Heart right ventricle (tissue), 16 donors: ENCODE measurements around the gene SMURF2. TPM values are rescaled to one million over a fixed set of nuclear protein-coding genes. Genes with fewer than 3 reads are reported as not detected.

Experiments
- ATAC-seq, 8 donors: fragments of 200-7000 bp; cut with Tn5 transposase; one replicate each; pipeline ENCODE4 v1.9.1; 2020; ENCODE audit warnings: mild to moderate bottlenecking in 8 of 8, moderate library complexity in 8 of 8, moderate number of reproducible peaks in 1 of 8
- DNase-seq, 2 donors: peaks; one replicate each; pipeline ENCODE4 v3.0.0-alpha.2; 2020
- H3K27ac ChIP-seq, 10 donors: fragments of 200-600 bp; sonication (generic) in 2 of 10; one replicate each; pipeline versions ENCODE4 v1.5.0 to v1.8.0; 2020 to 2022; ENCODE audit warnings: mild to moderate bottlenecking in 3 of 10
- H3K27me3 ChIP-seq, 7 donors: fragments of 200-600 bp; one replicate each; pipeline ENCODE4 v1.8.0; 2021 to 2022; ENCODE audit warnings: mild to moderate bottlenecking in 2 of 7
- H3K36me3 ChIP-seq, 9 donors: fragments of 200-600 bp; sonication (generic) in 1 of 9; one replicate each; pipeline versions ENCODE4 v1.5.0 to v1.8.0; 2020 to 2022; ENCODE audit warnings: mild to moderate bottlenecking in 2 of 9
- H3K4me1 ChIP-seq, 9 donors: fragments of 200-600 bp; sonication (generic) in 1 of 9; one replicate each; pipeline versions ENCODE4 v1.5.0 to v1.8.0; 2020 to 2022; ENCODE audit warnings: mild to moderate bottlenecking in 4 of 9
- H3K4me3 ChIP-seq, 10 donors: fragments of 200-600 bp; sonication (generic) in 2 of 10; one replicate each; pipeline versions ENCODE4 v1.5.0 to v1.8.0; 2020 to 2022; ENCODE audit warnings: mild to moderate bottlenecking in 7 of 10, moderate library complexity in 2 of 10
- H3K9me3 ChIP-seq, 11 donors: fragments of 200-600 bp in 10 of 11; sonication (generic) in 2 of 11; one replicate each; pipeline versions ENCODE4 v1.5.0 to v1.8.0; 2013 to 2022; ENCODE audit warnings: mild to moderate bottlenecking in 2 of 11, control low read depth in 1 of 11, moderate library complexity in 1 of 11
- WGBS, 2 donors: extraction: QIAGEN DNeasy Blood & Tissue Kit; methylation state at CpG; one replicate each; pipeline ENCODE4 v1.1.7; 2013; ENCODE audit warnings: inconsistent platforms in 1 of 2; 5-methylcytosine and 5-hydroxymethylcytosine counted together
- intact Hi-C, 10 donors: fragments of 100-400 bp; cut with DNase I; formaldehyde crosslinking; loops; one replicate each; pipeline versions ENCODE4 v1.11.1 to v1.14.2; 2022
- long read RNA-seq, 3 donors: library from polyadenylated mRNA; unstranded; transcript quantifications; one replicate each; pipeline ENCODE4 v2.0.0, GENCODE V29; 2020 to 2021
- polyA plus RNA-seq, 2 donors: library from polyadenylated mRNA; stranded (reverse); fragments of 200-250 nt; gene quantifications; one replicate each; pipeline ENCODE4 v1.2.3, GENCODE V29; 2013
- total RNA-seq, 10 donors: library from RNA; stranded (reverse); fragmentation: NEBNext Ultra II Directional in 3 of 10; extraction: Animal tissue kit (Norgen Biotek cat#: 25700) in 3 of 10; gene quantifications; one replicate each; pipeline versions ENCODE4 v1.2.1 to v1.2.4, GENCODE V29; 2021 to 2023
- TF ChIP-seq, protein P1 (sequence below), 9 donors: fragments of 200-600 bp; sonication (generic) in 2 of 9; IDR thresholded peaks; one replicate each; pipeline versions ENCODE4 v1.5.0 to v1.8.0; 2021 to 2022; ENCODE audit warnings: antibody characterized with exemption in 9 of 9, mild to moderate bottlenecking in 5 of 9, moderate library complexity in 1 of 9
- donor health status: Arrhythmogenic right ventricular cardiomyopathy.
- donor health status: ischemic (EF 13 %, LVEDD 7.1; RV severe dilation, severe dysfunction).
- donor health status: healthy with polysubstance abuse.
- donor health status: DM: no; HTN: yes; CAD: no.
- donor health status: DM: no; HTN: no; CAD: no.
- donor health status: ischemic (EF 25% LVEDD 6.9; RV normal size, moderate dysfunction).
- donor health status: ischemic (EF 25% LVEDD 5.7; RV mildly dilated, moderate dysfunction).
- donor health status: healthy.
- donor health status: DM: yes; HTN: yes; CAD: no.
- donor health status: Ischemic cardiomyopathy.
- donor health status: ischemic (EF 35%, LVEDD 5.7; RV mildly dilated, moderate dysfunction).
- donor health status: nonischemic (EF 11% LVEDD 7.7; RV severe dilation, severe dysfunction).
- donor health status: DM: yes; HTN: yes; CAD: no.
- donor health status: PGD.
- donor health status: ischemic (EF 29% LVEDD 5.4; RV normal size, mild dysfunction).
- donor health status: nonischemic (EF 23%, LVEDD 6.1; RV moderate dilation, normal function).

The SMURF2 gene
- total RNA-seq (10 to 100 TPM; 10.9 to 15.5 (median 12.5) TPM), polyA plus RNA-seq (1 to 10 TPM; 4.0 to 5.4 TPM)
- long read RNA-seq, donor 1, transcript SMURF2-201 (19 exons, 2,918 nt) = major isoform, 11 of 23 reads
- long read RNA-seq, donor 1, partial matches to known transcripts = 8 of 23 reads
- long read RNA-seq, donor 1, other reads (novel, unspliced or antisense) = 4 of 23 reads
- long read RNA-seq, donor 2, transcript SMURF2-201 (19 exons, 2,918 nt) = major isoform, 7 of 17 reads
- long read RNA-seq, donor 2, partial matches to known transcripts = 6 of 17 reads
- long read RNA-seq, donor 2, other reads (novel, unspliced or antisense) = 4 of 17 reads
- long read RNA-seq, donor 3, transcript SMURF2-201 (19 exons, 2,918 nt) = major isoform, 5 of 19 reads
- long read RNA-seq, donor 3, partial matches to known transcripts = 6 of 19 reads
- long read RNA-seq, donor 3, other reads (novel, unspliced or antisense) = 8 of 19 reads

DNA sequence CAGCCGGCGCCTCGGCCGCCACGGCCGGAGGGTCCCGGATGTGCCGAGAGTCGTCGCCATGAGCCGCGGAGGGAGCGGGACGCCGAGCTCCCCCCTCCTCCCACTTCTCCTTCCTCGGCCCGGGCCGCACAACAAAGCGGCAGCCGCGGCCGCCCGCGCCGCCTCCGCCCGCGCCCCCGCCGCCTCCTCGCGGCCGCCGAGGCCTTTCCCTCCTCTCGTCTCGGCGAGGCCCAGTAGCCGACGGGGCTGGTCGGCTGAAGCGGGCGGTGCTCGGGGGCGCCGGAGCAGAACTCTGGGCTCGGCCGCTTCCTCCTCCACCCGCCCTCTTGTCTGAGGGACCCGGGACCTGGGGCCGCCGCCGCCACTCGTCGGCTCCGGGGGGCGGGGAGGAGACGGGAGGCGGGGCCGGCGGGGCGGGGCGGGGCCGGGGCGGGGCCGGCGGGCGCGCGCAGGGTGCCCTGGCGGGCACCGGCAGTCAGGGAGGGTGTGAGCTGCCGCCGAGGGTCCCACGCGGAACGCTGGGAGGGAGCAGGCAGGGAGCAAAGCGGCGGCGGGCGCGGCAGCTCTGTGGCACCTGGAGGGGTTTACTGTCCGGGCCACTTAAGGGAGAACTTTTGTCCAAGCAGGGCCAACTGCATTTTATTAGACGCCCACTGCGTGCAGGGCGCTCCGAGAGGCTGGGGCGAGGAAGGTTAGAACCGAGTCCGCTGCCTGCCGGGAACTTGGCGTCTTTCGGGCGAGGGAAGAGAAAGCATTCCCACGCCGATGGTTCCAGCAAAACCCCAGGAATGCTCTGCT, at the start of gene SMURF2:
Gene SMURF2, minus strand, starts transcription at position 332 of the 798 bp plus-strand sequence. CDS start 427 bp downstream, outside the sequence.
- Histone ChIP-seq H3K27ac (peak within 1 kb of the TSS; percentile 83 to 98 (median 94)), H3K4me1 (peaks cover 0 to 42% (median 30%) of the 10 kb centered on the region in 9 donors), H3K36me3 (no peaks in the 10 kb centered on the region), H3K9me3 (no peaks in the 10 kb centered on the region), H3K4me3 (peak within 1 kb of the TSS; percentile 69 to 84 (median 78)), H3K27me3 (no peaks in the 10 kb centered on the region)
- intact Hi-C loops = loop anchor here in 7 of 10 donors (5.0 to 10.0 kb wide), 4 partner anchors 60 to 75 kb away; no protein-coding TSS in a partner anchor
- TF ChIP-seq, protein P1, sequence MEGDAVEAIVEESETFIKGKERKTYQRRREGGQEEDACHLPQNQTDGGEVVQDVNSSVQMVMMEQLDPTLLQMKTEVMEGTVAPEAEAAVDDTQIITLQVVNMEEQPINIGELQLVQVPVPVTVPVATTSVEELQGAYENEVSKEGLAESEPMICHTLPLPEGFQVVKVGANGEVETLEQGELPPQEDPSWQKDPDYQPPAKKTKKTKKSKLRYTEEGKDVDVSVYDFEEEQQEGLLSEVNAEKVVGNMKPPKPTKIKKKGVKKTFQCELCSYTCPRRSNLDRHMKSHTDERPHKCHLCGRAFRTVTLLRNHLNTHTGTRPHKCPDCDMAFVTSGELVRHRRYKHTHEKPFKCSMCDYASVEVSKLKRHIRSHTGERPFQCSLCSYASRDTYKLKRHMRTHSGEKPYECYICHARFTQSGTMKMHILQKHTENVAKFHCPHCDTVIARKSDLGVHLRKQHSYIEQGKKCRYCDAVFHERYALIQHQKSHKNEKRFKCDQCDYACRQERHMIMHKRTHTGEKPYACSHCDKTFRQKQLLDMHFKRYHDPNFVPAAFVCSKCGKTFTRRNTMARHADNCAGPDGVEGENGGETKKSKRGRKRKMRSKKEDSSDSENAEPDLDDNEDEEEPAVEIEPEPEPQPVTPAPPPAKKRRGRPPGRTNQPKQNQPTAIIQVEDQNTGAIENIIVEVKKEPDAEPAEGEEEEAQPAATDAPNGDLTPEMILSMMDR (IDR thresholded peaks at IDR 0.05) = peak in 1 of 9 donors; percentile 24
- DNase-seq (peak; percentile 80 to 82), ATAC-seq (peak; percentile 88 to 96 (median 92))
- WGBS, 2 donors = 0 to 1% methylated on average over 30 to 92 of the region's 95 CpGs

DNA sequence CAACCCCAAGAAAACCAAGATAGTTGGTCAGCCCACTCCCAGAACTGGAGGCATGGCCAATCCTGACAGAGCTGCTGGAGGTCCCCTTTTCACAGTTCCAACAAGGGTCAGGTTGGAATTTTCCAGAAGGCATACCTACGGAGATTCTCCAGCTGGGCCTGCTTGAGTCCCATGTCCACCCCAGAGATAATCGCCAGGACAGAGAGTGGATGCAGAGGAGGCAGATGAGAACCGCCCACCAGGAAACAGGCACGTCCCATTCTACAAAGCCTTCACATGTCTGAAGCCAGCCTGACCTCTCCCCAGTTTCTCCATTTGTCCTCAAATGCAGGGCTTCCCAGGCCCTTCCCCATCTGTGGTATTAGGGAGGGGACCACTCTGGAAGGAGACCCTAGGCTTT, 47.4 kb upstream of the SMURF2 start:
- Histone ChIP-seq H3K9me3 (no peaks in the 10 kb centered on the region), H3K27me3 (no peaks in the 10 kb centered on the region), H3K4me1 (peaks cover 3 to 61% (median 37%) of the 10 kb centered on the region in 9 donors), H3K4me3 (no peak overlapping the region), H3K27ac (peak overlapping the region in 5 of 10 donors; percentile 31 to 86 (median 68)), H3K36me3 (no peaks in the 10 kb centered on the region)
- 49 to 58% methylated on average over 4 of the region's 4 CpGs for WGBS, 2 donors
- DNase-seq (no peak), ATAC-seq (no peak)
- TF ChIP-seq, protein P1 (IDR thresholded peaks at IDR 0.05) = no peak
- intact Hi-C loops = no loop called here

DNA sequence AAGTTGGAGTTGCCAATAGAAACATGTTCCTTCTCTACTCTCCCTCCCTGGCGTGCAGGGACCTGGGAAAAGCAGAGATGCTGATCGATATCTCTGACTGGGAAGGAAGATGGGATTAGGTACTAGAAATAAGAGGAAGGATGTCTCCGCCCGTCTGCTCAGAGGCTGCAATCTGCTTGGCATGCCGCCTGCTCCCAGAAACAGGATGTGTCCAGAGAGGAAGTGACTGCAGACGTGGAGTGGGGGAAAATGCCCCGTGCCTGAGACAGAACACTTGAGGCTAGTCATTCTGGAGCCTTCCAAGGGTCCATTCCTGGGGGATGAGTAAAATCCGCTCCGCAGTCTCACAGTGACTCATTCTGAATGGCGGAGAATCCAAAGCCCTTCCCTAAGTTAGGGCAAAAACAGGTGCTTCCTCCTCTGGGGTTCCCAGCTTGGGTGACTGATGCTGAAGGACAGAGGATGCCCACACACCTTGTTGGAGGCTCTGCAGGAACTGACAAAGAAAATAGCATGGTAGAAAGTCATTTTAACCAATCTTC, 45.0 kb upstream of the SMURF2 start:
- TF ChIP-seq, protein P1 (IDR thresholded peaks at IDR 0.05) = no peak
- WGBS, 2 donors = 18 to 35% methylated on average over 10 of the region's 10 CpGs
- Histone ChIP-seq H3K4me1 (peaks cover 0 to 45% (median 32%) of the 10 kb centered on the region in 9 donors), H3K9me3 (no peaks in the 10 kb centered on the region), H3K27ac (peak overlapping the region in 8 of 10 donors; percentile 54 to 86 (median 64)), H3K27me3 (no peaks in the 10 kb centered on the region), H3K4me3 (no peak overlapping the region), H3K36me3 (no peaks in the 10 kb centered on the region)
- ATAC-seq (peak; percentile 84 to 97 (median 94)), DNase-seq (peak; percentile 84 to 93)
- intact Hi-C loops = loop anchor here in 1 of 10 donors (2.0 kb wide), 1 partner anchor 70 kb away; no protein-coding TSS in a partner anchor
